PFSK-1 (cell line): Measurements from ENCODE around the gene TFEB.

Experiments
- FOXP2 ChIP-seq: optimal IDR thresholded peaks from 2 replicates; pipeline ENCODE3; 2011; ENCODE audit warnings: borderline replicate concordance, control low read depth, inconsistent platforms; ENCODE audit not compliant: insufficient read depth; ENCODE audit errors: extremely low read length, extremely low read depth
- POLR2AphosphoS5 ChIP-seq: IDR thresholded peaks from 2 replicates; pipeline ENCODE4 v1.6.1; 2012; ENCODE audit warnings: low read depth, mild to moderate bottlenecking, control low read depth, low read length, moderate library complexity
- SIN3A ChIP-seq: IDR thresholded peaks from 2 replicates; pipeline ENCODE4 v1.6.1; 2012; ENCODE audit warnings: mild to moderate bottlenecking, low read length, moderate library complexity, borderline replicate concordance; ENCODE audit not compliant: insufficient read depth
- TAF1 ChIP-seq: IDR thresholded peaks from 2 replicates; pipeline ENCODE4 v1.6.1; 2012; ENCODE audit warnings: low read length, control low read depth, borderline replicate concordance; ENCODE audit not compliant: insufficient read depth
- TF ChIP-seq, protein P1 (sequence below), 2 experiments: IDR thresholded peaks; 2 replicates each; pipeline versions ENCODE4 v1.6.1 to v1.8.0; 2011 to 2012; ENCODE audit warnings: low read depth in 2 of 2, low read length in 2 of 2, control low read depth in 1 of 2, inconsistent platforms in 1 of 2, mild to moderate bottlenecking in 1 of 2, moderate library complexity in 1 of 2; ENCODE audit not compliant: insufficient read depth in 1 of 2

DNA sequence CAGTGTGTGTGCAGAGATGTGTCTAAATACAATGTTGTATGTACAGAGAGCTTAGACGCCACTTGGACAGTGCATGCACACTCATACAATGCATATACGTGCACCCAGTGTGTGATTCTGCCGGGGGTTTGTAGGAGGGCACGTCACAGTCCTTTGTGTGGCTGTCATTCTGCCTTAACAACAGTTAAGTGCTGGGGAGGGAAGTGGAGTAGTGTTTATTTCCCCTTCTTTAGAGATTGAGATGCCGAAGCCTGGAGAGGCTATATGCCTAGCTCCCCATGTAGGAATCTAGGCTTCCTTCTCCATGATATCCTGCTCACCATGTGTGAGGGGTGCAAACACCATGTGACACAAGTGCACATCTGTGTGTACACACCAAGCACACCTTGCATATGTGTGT lies 59.0 kb downstream of the TFEB start:
- TF ChIP-seq POLR2AphosphoS5 (no peak), TAF1 (no peak), FOXP2 (no peak), SIN3A (no peak)
- TF ChIP-seq, protein P1, sequence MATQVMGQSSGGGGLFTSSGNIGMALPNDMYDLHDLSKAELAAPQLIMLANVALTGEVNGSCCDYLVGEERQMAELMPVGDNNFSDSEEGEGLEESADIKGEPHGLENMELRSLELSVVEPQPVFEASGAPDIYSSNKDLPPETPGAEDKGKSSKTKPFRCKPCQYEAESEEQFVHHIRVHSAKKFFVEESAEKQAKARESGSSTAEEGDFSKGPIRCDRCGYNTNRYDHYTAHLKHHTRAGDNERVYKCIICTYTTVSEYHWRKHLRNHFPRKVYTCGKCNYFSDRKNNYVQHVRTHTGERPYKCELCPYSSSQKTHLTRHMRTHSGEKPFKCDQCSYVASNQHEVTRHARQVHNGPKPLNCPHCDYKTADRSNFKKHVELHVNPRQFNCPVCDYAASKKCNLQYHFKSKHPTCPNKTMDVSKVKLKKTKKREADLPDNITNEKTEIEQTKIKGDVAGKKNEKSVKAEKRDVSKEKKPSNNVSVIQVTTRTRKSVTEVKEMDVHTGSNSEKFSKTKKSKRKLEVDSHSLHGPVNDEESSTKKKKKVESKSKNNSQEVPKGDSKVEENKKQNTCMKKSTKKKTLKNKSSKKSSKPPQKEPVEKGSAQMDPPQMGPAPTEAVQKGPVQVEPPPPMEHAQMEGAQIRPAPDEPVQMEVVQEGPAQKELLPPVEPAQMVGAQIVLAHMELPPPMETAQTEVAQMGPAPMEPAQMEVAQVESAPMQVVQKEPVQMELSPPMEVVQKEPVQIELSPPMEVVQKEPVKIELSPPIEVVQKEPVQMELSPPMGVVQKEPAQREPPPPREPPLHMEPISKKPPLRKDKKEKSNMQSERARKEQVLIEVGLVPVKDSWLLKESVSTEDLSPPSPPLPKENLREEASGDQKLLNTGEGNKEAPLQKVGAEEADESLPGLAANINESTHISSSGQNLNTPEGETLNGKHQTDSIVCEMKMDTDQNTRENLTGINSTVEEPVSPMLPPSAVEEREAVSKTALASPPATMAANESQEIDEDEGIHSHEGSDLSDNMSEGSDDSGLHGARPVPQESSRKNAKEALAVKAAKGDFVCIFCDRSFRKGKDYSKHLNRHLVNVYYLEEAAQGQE (IDR thresholded peaks at IDR 0.05; ENCODE audit: insufficient read depth in 1 of 2, low read depth in 2 of 2, low read length in 2 of 2), result no peak
